ENCODE results near the gene FAM237B.

Gene FAM237B

DNA sequence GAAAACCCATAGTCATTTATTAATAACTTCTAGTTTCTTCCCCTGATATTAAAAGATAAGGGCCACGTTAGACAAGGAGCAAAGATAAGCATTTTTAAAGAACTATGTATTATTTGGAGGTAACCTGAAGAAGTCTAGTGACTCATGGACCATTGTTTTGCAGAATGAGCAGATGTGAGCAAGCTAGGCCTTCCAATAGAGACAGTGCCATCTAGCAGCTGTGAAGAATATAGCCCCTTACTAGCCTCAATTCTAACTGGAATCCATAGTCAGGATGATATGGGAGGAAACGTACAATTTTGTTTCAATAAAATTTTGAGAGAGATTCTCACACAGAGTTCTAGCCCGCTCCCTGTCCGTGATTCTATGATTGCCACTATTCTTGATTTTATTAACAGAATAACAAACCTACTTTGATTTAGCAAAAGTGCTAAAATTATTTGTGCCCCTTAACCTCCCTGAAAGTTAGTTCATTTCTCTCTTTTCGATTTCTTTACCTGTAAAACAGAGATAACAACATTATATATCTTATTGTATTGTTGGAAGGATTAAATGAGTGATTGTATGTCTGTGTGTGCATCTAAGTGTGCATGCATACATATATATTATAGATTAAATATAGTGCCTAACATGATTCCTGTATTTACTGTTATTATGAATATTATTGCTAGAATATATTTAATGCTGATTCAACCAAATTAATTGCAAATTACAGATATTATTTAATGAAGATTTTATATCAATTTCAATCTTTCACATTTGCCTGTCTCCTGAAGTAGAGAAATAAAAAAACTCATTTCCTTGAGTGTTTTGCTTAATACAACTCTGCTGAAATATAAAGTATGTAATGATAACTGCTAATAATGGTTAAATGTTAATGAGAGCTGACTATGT, 22.7 kb downstream of the FAM237B start:
- Histone ChIP-seq H3K4me3 (ENCODE audit: low read length) (no peak overlapping the region), H3K27me3 (ENCODE audit: low read depth, low read length) (no peaks in the 10 kb centered on the region), H4K20me1 (ENCODE audit: insufficient read depth, low read length) (no peaks in the 10 kb centered on the region), H3K9me3 (ENCODE audit: insufficient read depth, low read length) (no peaks in the 10 kb centered on the region), H3K4me1 (ENCODE audit: low read length) (no peaks in the 10 kb centered on the region), H3K36me3 (replicated peaks; ENCODE audit: low read depth, low read length) (no peaks in the 10 kb centered on the region), H3K4me2 (ENCODE audit: low read length) (no peak overlapping the region), H2AFZ (ENCODE audit: low read depth, low read length) (no peak overlapping the region), H3K79me2 (ENCODE audit: low read length) (no peaks in the 10 kb centered on the region), H3K9ac (ENCODE audit: low read length) (no peak overlapping the region), H3K27ac (ENCODE audit: low read length) (no peak overlapping the region)
- TF ChIP-seq EZH2phosphoT487 (IDR thresholded peaks at IDR 0.05; ENCODE audit: low read depth): no peak
- TF ChIP-seq, protein P1, sequence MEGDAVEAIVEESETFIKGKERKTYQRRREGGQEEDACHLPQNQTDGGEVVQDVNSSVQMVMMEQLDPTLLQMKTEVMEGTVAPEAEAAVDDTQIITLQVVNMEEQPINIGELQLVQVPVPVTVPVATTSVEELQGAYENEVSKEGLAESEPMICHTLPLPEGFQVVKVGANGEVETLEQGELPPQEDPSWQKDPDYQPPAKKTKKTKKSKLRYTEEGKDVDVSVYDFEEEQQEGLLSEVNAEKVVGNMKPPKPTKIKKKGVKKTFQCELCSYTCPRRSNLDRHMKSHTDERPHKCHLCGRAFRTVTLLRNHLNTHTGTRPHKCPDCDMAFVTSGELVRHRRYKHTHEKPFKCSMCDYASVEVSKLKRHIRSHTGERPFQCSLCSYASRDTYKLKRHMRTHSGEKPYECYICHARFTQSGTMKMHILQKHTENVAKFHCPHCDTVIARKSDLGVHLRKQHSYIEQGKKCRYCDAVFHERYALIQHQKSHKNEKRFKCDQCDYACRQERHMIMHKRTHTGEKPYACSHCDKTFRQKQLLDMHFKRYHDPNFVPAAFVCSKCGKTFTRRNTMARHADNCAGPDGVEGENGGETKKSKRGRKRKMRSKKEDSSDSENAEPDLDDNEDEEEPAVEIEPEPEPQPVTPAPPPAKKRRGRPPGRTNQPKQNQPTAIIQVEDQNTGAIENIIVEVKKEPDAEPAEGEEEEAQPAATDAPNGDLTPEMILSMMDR (IDR thresholded peaks at IDR 0.05; ENCODE audit: low read depth, low read length): peak; percentile 80

GRCh38 chr7:90290244-90291113, 30.6 kb downstream of the FAM237B start:
- H3K27me3 ChIP-seq (ENCODE audit: low read depth, low read length): no peaks in the 10 kb centered on the region
- H4K20me1 ChIP-seq (ENCODE audit: insufficient read depth, low read length): no peaks in the 10 kb centered on the region
- H3K4me2 ChIP-seq (ENCODE audit: low read length): no peak overlapping the region
- no peak overlapping the region for H3K9ac ChIP-seq (ENCODE audit: low read length)
- no peak overlapping the region for H3K4me3 ChIP-seq (ENCODE audit: low read length)
- no peaks in the 10 kb centered on the region for H3K79me2 ChIP-seq (ENCODE audit: low read length)
- H3K36me3 ChIP-seq (replicated peaks; ENCODE audit: low read depth, low read length): peaks cover 3% of the 10 kb centered on the region
- no peaks in the 10 kb centered on the region for H3K4me1 ChIP-seq (ENCODE audit: low read length)
- H3K9me3 ChIP-seq (ENCODE audit: insufficient read depth, low read length): no peaks in the 10 kb centered on the region
- H3K27ac ChIP-seq (ENCODE audit: low read length): no peak overlapping the region
- H2AFZ ChIP-seq (ENCODE audit: low read depth, low read length): no peak overlapping the region
- TF ChIP-seq, protein P1 (IDR thresholded peaks at IDR 0.05; ENCODE audit: low read depth, low read length): no peak
- no peak for TF ChIP-seq EZH2phosphoT487 (IDR thresholded peaks at IDR 0.05; ENCODE audit: low read depth)

DNA sequence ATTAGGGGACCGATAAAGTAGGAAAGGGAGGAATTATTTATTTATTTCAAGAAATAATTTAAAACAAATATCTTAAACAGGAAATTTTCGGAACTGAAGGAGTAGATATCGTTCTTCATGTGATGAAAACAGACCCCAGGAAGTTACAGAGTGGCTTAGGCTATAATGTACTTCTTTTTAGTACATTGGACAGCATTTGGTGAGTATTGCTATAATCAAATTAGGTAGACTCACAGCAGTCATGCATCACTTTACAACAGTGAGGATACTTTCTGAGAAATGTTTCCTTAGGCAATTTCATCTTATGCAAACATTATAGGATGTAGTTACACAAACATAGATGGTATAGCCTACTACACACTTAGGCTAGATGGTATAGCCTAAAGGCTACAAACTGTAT, 33.0 kb downstream of the FAM237B start:
- Histone ChIP-seq H4K20me1 (ENCODE audit: insufficient read depth, low read length) (no peaks in the 10 kb centered on the region), H3K27ac (ENCODE audit: low read length) (no peak overlapping the region), H3K4me3 (ENCODE audit: low read length) (no peak overlapping the region), H3K9me3 (ENCODE audit: insufficient read depth, low read length) (no peaks in the 10 kb centered on the region), H3K27me3 (ENCODE audit: low read depth, low read length) (no peaks in the 10 kb centered on the region), H3K9ac (ENCODE audit: low read length) (no peak overlapping the region), H3K4me2 (ENCODE audit: low read length) (no peak overlapping the region), H3K36me3 (replicated peaks; ENCODE audit: low read depth, low read length) (peaks cover 3% of the 10 kb centered on the region), H3K4me1 (ENCODE audit: low read length) (no peaks in the 10 kb centered on the region), H2AFZ (ENCODE audit: low read depth, low read length) (no peak overlapping the region), H3K79me2 (ENCODE audit: low read length) (no peaks in the 10 kb centered on the region)
- no peak for TF ChIP-seq EZH2phosphoT487 (IDR thresholded peaks at IDR 0.05; ENCODE audit: low read depth)
- TF ChIP-seq, protein P1 (IDR thresholded peaks at IDR 0.05; ENCODE audit: low read depth, low read length): no peak
